H1 (cell line): ENCODE measurements around the gene SNED1. TPM values are rescaled to one million over a fixed set of nuclear protein-coding genes. Genes with fewer than 3 reads are reported as not detected.

Source experiments
- CTCF ChIA-PET: fragments of 300-600 bp; sonication (Branson Sonifier 250); formaldehyde crosslinking; loops from one replicate; lab custom pipeline; 2021; ENCODE audit not compliant: partially characterized antibody; lab: Charles Lee
- POLR2A ChIA-PET: fragments of 300-600 bp; sonication (Branson Sonifier 250); formaldehyde crosslinking; loops from one replicate; lab custom pipeline; 2021; ENCODE audit warnings: inconsistent platforms; ENCODE audit not compliant: partially characterized antibody; lab: Charles Lee
- DNase-seq, 2 experiments: peaks; one replicate each; pipeline versions ENCODE4 v3.0.0 to v3.0.0-alpha.2; 2010 to 2022; ENCODE audit warnings: low spot score in 2 of 2, low read depth in 1 of 2, mixed read lengths in 1 of 2
- FAIRE-seq: peaks from 2 replicates; lab custom pipeline; 2011; peaks lifted over from hg19 to GRCh38; lab: Jason Lieb, UNC
- H2AFZ ChIP-seq: 2 replicates; pipeline ENCODE4 v1.8.1; 2012; ENCODE audit warnings: low read length, inconsistent platforms
- H2AK5ac ChIP-seq: 2 replicates; pipeline ENCODE4 v1.6.1; 2013; ENCODE audit warnings: low read depth, low read length
- H2BK120ac ChIP-seq: replicated peaks from 2 replicates; pipeline ENCODE3; 2013; ENCODE audit warnings: low read depth, low read length, inconsistent platforms
- H2BK12ac ChIP-seq: 2 replicates; pipeline ENCODE4 v1.6.1; 2013; ENCODE audit warnings: low read depth, low read length
- H2BK15ac ChIP-seq: 2 replicates; pipeline ENCODE4 v1.6.1; 2013; ENCODE audit warnings: low read length
- H2BK20ac ChIP-seq: 2 replicates; pipeline ENCODE4 v1.6.1; 2013; ENCODE audit warnings: low read length
- H2BK5ac ChIP-seq: 2 replicates; pipeline ENCODE4 v1.6.1; 2013; ENCODE audit warnings: low read depth, low read length
- H3K14ac ChIP-seq: 2 replicates; pipeline ENCODE4 v1.6.1; 2013; ENCODE audit warnings: inconsistent platforms; ENCODE audit not compliant: insufficient read length
- H3K18ac ChIP-seq: 2 replicates; pipeline ENCODE4 v1.6.1; 2013; ENCODE audit warnings: low read length; ENCODE audit errors: extremely low read depth
- H3K23ac ChIP-seq: 2 replicates; pipeline ENCODE4 v1.6.1; 2013; ENCODE audit warnings: inconsistent platforms; ENCODE audit not compliant: insufficient read length
- H3K23me2 ChIP-seq: 2 replicates; pipeline ENCODE4 v1.6.1; 2013; ENCODE audit warnings: low read depth, low read length
- H3K27ac ChIP-seq: 2 replicates; pipeline ENCODE4 v1.6.1; 2011; ENCODE audit warnings: low read depth, low read length, inconsistent platforms
- H3K27me3 ChIP-seq, 4 experiments: replicated peaks in 1 of 4; 1 replicate in 1 of 4; 2 replicates in 3 of 4; pipeline versions ENCODE4 v1.6.1 to v1.8.1; 2011 to 2013; ENCODE audit warnings: low read length in 3 of 4, mild to moderate bottlenecking in 3 of 4, inconsistent platforms in 2 of 4, mixed read lengths in 2 of 4, moderate library complexity in 1 of 4; ENCODE audit not compliant: control insufficient read depth in 3 of 4, insufficient read depth in 3 of 4; ENCODE audit errors: extremely low read depth in 1 of 4
- H3K36me3 ChIP-seq, 4 experiments: 2 replicates each; pipeline versions ENCODE4 v1.6.1 to v1.8.1; 2011 to 2013; ENCODE audit warnings: mild to moderate bottlenecking in 4 of 4, low read length in 3 of 4, moderate library complexity in 2 of 4, control low read depth in 1 of 4, inconsistent platforms in 1 of 4; ENCODE audit not compliant: insufficient read depth in 4 of 4, control insufficient read depth in 2 of 4
- H3K4ac ChIP-seq: replicated peaks from 2 replicates; pipeline ENCODE3; 2013; ENCODE audit warnings: low read length, low read depth, mixed read lengths, inconsistent platforms; ENCODE audit not compliant: insufficient read length
- H3K4me1 ChIP-seq, 4 experiments: replicated peaks in 1 of 4; 1 replicate in 1 of 4; 2 replicates in 3 of 4; pipeline versions ENCODE4 v1.6.1 to v1.8.1; 2011 to 2013; ENCODE audit warnings: low read length in 3 of 4, inconsistent platforms in 2 of 4, mixed read lengths in 1 of 4; ENCODE audit not compliant: insufficient read depth in 4 of 4, control insufficient read depth in 3 of 4
- H3K4me2 ChIP-seq, 2 experiments: 2 replicates each; pipeline versions ENCODE4 v1.6.1 to v1.8.1; 2011 to 2013; ENCODE audit warnings: low read depth in 2 of 2, low read length in 2 of 2, control low read depth in 1 of 2, inconsistent platforms in 1 of 2, mild to moderate bottlenecking in 1 of 2; ENCODE audit not compliant: insufficient read depth in 1 of 2
- H3K4me3 ChIP-seq, 4 experiments: fragments of 200-600, 300-600 bp in 1 of 4; sonication (generic), shearing (Covaris generic), sonication (Bioruptor Twin) in 1 of 4; 2 replicates each; pipeline versions ENCODE4 v1.5.1 to v1.8.1; 2011 to 2016; ENCODE audit warnings: low read length in 4 of 4, low read depth in 3 of 4, control low read depth in 2 of 4, inconsistent platforms in 2 of 4, mild to moderate bottlenecking in 2 of 4, mixed read lengths in 1 of 4, moderate library complexity in 1 of 4; ENCODE audit not compliant: insufficient read depth in 2 of 4; ENCODE audit errors: extremely low read depth in 1 of 4
- H3K56ac ChIP-seq: replicated peaks from 2 replicates; pipeline ENCODE3; 2013; ENCODE audit warnings: low read depth, mild to moderate bottlenecking, mixed read lengths, low read length, inconsistent platforms; ENCODE audit not compliant: insufficient read length
- H3K79me1 ChIP-seq: 2 replicates; pipeline ENCODE4 v1.6.1; 2013; ENCODE audit warnings: low read depth, low read length, control low read depth
- H3K79me2 ChIP-seq, 2 experiments: 2 replicates each; pipeline versions ENCODE4 v1.6.1 to v1.8.1; 2012 to 2013; ENCODE audit warnings: low read length in 2 of 2, mild to moderate bottlenecking in 2 of 2, inconsistent platforms in 1 of 2; ENCODE audit not compliant: insufficient read depth in 2 of 2, control insufficient read depth in 1 of 2
- H3K9ac ChIP-seq, 4 experiments: replicated peaks in 1 of 4; 1 replicate in 1 of 4; 2 replicates in 3 of 4; pipeline versions ENCODE4 v1.6.1 to v1.8.1; 2011 to 2013; ENCODE audit warnings: low read depth in 3 of 4, low read length in 3 of 4, control low read depth in 2 of 4, mild to moderate bottlenecking in 2 of 4, moderate library complexity in 2 of 4, inconsistent platforms in 1 of 4; ENCODE audit errors: extremely low read depth in 1 of 4
- H3K9me3 ChIP-seq, 2 experiments: 2 replicates each; pipeline versions ENCODE4 v1.6.1 to v1.8.1; 2012 to 2013; ENCODE audit warnings: mild to moderate bottlenecking in 2 of 2, moderate library complexity in 2 of 2, control low read depth in 1 of 2, inconsistent platforms in 1 of 2, low read depth in 1 of 2, low read length in 1 of 2, mixed read lengths in 1 of 2; ENCODE audit not compliant: insufficient read depth in 2 of 2
- H4K20me1 ChIP-seq, 2 experiments: replicated peaks in 1 of 2; 2 replicates each; pipeline versions ENCODE3 to v1.8.1; 2011 to 2013; ENCODE audit warnings: inconsistent platforms in 2 of 2, low read length in 2 of 2, mild to moderate bottlenecking in 1 of 2; ENCODE audit not compliant: insufficient read depth in 2 of 2, control insufficient read depth in 1 of 2
- H4K5ac ChIP-seq: 2 replicates; pipeline ENCODE4 v1.6.1; 2013; ENCODE audit warnings: low read length, low read depth, mixed read lengths, inconsistent platforms; ENCODE audit not compliant: insufficient read length
- H4K8ac ChIP-seq: 2 replicates; pipeline ENCODE4 v1.8.0; 2013; ENCODE audit warnings: mild to moderate bottlenecking, moderate library complexity, low read length, inconsistent platforms; ENCODE audit not compliant: insufficient read depth; ENCODE audit errors: extremely low read depth
- H4K91ac ChIP-seq: replicated peaks from 2 replicates; pipeline ENCODE3; 2013; ENCODE audit warnings: low read length, mixed read lengths, inconsistent platforms; ENCODE audit not compliant: insufficient read length
- BCL11A ChIP-seq, 2 experiments: IDR thresholded peaks; one replicate each; pipeline ENCODE4 v1.6.1; 2011; ENCODE audit warnings: low read depth in 2 of 2, low read length in 2 of 2, mild to moderate bottlenecking in 2 of 2
- CEBPB ChIP-seq: IDR thresholded peaks from 2 replicates; pipeline ENCODE4 v1.6.1; 2012; ENCODE audit warnings: low read depth, low read length
- EP300 ChIP-seq, 2 experiments: IDR thresholded peaks; 1 replicate in 1 of 2; 2 replicates in 1 of 2; pipeline ENCODE4 v1.6.1; 2011 to 2012; ENCODE audit warnings: low read depth in 2 of 2, low read length in 2 of 2, mild to moderate bottlenecking in 2 of 2, borderline replicate concordance in 1 of 2, inconsistent platforms in 1 of 2, moderate library complexity in 1 of 2
- FOSL1 ChIP-seq: IDR thresholded peaks from 2 replicates; pipeline ENCODE4 v1.6.1; 2011; ENCODE audit warnings: mild to moderate bottlenecking, low read depth, low read length, moderate library complexity; ENCODE audit not compliant: insufficient read depth
- GABPA ChIP-seq: IDR thresholded peaks from 2 replicates; pipeline ENCODE4 v1.6.1; 2011; ENCODE audit warnings: mild to moderate bottlenecking, low read length, moderate library complexity, borderline replicate concordance; ENCODE audit not compliant: insufficient read depth
- HDAC2 ChIP-seq, 2 experiments: fragments of 300-600 bp in 1 of 2; sonication (generic) in 1 of 2; IDR thresholded peaks; 2 replicates each; pipeline ENCODE4 v1.6.1; 2011 to 2012; ENCODE audit warnings: low read depth in 2 of 2, low read length in 2 of 2, mild to moderate bottlenecking in 2 of 2, moderate library complexity in 2 of 2, borderline replicate concordance in 1 of 2, inconsistent platforms in 1 of 2
- JUN ChIP-seq: IDR thresholded peaks from 2 replicates; pipeline ENCODE4 v1.6.1; 2011; ENCODE audit warnings: low read depth, mild to moderate bottlenecking, improper control_type of control experiment, low read length
- MAFK ChIP-seq: IDR thresholded peaks from 2 replicates; pipeline ENCODE4 v1.6.1; 2012; ENCODE audit warnings: low read depth, mild to moderate bottlenecking, improper control_type of control experiment, low read length
- NRF1 ChIP-seq: IDR thresholded peaks from 2 replicates; pipeline ENCODE4 v1.6.1; 2011; ENCODE audit warnings: mild to moderate bottlenecking, low read depth, low read length, improper control_type of control experiment
- POLR2A ChIP-seq, 2 experiments: IDR thresholded peaks; 1 replicate in 1 of 2; 2 replicates in 1 of 2; pipeline ENCODE4 v1.6.1; 2011; ENCODE audit warnings: low read depth in 2 of 2, low read length in 2 of 2, mild to moderate bottlenecking in 2 of 2; ENCODE audit errors: control extremely low read depth in 1 of 2
- RAD21 ChIP-seq, 2 experiments: IDR thresholded peaks in 1 of 2; conservative IDR thresholded peaks in 1 of 2; 2 replicates each; pipeline ENCODE4 v1.6.1; 2011; ENCODE audit warnings: low read depth in 2 of 2, low read length in 2 of 2, improper control_type of control experiment in 1 of 2, inconsistent platforms in 1 of 2, mild to moderate bottlenecking in 1 of 2, moderate library complexity in 1 of 2
- RBBP5 ChIP-seq: IDR thresholded peaks from 2 replicates; pipeline ENCODE4 v1.7.1; 2012; ENCODE audit warnings: low read depth, mild to moderate bottlenecking, inconsistent platforms, low read length, moderate library complexity, borderline replicate concordance
- RXRA ChIP-seq: IDR thresholded peaks from 2 replicates; pipeline ENCODE4 v1.6.1; 2011; ENCODE audit warnings: low read depth, mild to moderate bottlenecking, low read length, moderate library complexity; ENCODE audit not compliant: insufficient read depth
- SIX5 ChIP-seq: IDR thresholded peaks from 2 replicates; pipeline ENCODE4 v1.6.1; 2011; ENCODE audit warnings: mild to moderate bottlenecking, low read depth, low read length
- YY1 ChIP-seq: IDR thresholded peaks from 2 replicates; pipeline ENCODE4 v1.6.1; 2011; ENCODE audit warnings: low read depth, mild to moderate bottlenecking, low read length
- WGBS, 2 experiments: shearing (Covaris generic) in 1 of 2; methylation state at CpG; one replicate each; pipeline versions ENCODE4 v1.1.6 to v1.1.7; 2013 to 2015; ENCODE audit warnings: low lambda C conversion rate in 2 of 2, mixed read lengths in 2 of 2, inconsistent platforms in 1 of 2, low coverage in 1 of 2, missing lambda C conversion rate in 1 of 2; ENCODE audit not compliant: insufficient replicate concordance in 2 of 2, insufficient coverage in 1 of 2, insufficient read length in 1 of 2; ENCODE audit errors: extremely low coverage in 1 of 2, missing lambda C conversion rate in 1 of 2; 5-methylcytosine and 5-hydroxymethylcytosine counted together
- polyA plus RNA-seq, 7 experiments: library from polyadenylated mRNA; depleted of rRNA in 3 of 7; stranded (reverse) in 5 of 7; unstranded in 2 of 7; fragments of >200 nt in 5 of 7; fragments of 200-250 nt in 2 of 7; gene quantifications; 1 replicate in 5 of 7; 2 replicates in 1 of 7; 4 replicates in 1 of 7; pipeline versions ENCODE4 v1.2.1 to v1.2.3, GENCODE V29; 2011 to 2013; ENCODE audit warnings: missing spikeins in 2 of 7, mixed read lengths in 2 of 7
- total RNA-seq: library from RNA; stranded (reverse); fragmentation: NEBNext Ultra II Directional; extraction: Animal tissue kit (Norgen Biotek cat#: 25700); gene quantifications from 2 replicates; pipeline ENCODE4 v1.2.1, GENCODE V29; 2021

The SNED1 gene
- total and polyA plus RNA-seq, 2 of the 8 experiments (the other 6 are each of a cell fraction or from before 2014, with no cell fraction given), result 1.9 TPM

- Histone ChIP-seq H3K14ac (no peak overlapping the region), H3K4me1 (no peaks in the 10 kb centered on the region), H3K4me2 (no peak overlapping the region), H3K27ac (no peak overlapping the region), H2BK15ac (no peak overlapping the region), H2BK20ac (no peak overlapping the region), H2BK5ac (no peak overlapping the region), H3K18ac (no peak overlapping the region), H3K36me3 (no peaks in the 10 kb centered on the region), H3K9me3 (peaks cover 12 to 20% of the 10 kb centered on the region in 2 experiments), H2AK5ac (no peak overlapping the region), H4K5ac (no peak overlapping the region), H4K20me1 (no peaks in the 10 kb centered on the region), H3K79me2 (no peaks in the 10 kb centered on the region), H3K27me3 (no peaks in the 10 kb centered on the region), H3K23ac (no peak overlapping the region), H3K4me3 (no peak overlapping the region), H2BK120ac (no peak overlapping the region), H4K8ac (no peak overlapping the region), H2BK12ac (no peak overlapping the region), H3K79me1 (no peaks in the 10 kb centered on the region), H2AFZ (no peak overlapping the region), H3K4ac (no peak overlapping the region), H3K56ac (no peak overlapping the region), H3K23me2 (no peaks in the 10 kb centered on the region), H4K91ac (no peak overlapping the region), H3K9ac (no peak overlapping the region)
- CTCF ChIA-PET, result no interaction called here
- 62% methylated on average over 1 of the region's 1 CpG; no CpG with 5 or more reads in 1 of the 2 experiments for WGBS, 2 experiments
- no peak for FAIRE-seq
- no peak for DNase-seq
- POLR2A ChIA-PET, result no interaction called here
- TF ChIP-seq HDAC2 (IDR thresholded peaks at IDR 0.05; ENCODE audit: borderline replicate concordance in 1 of 2, low read depth in 2 of 2, low read length in 2 of 2) (no peak), MAFK (no peak), EP300 (IDR thresholded peaks at IDR 0.05; ENCODE audit: borderline replicate concordance in 1 of 2, low read depth in 2 of 2, low read length in 2 of 2) (no peak), CEBPB (no peak), SIX5 (no peak), POLR2A (IDR thresholded peaks at IDR 0.05; ENCODE audit: control extremely low read depth in 1 of 2, low read depth in 2 of 2, low read length in 2 of 2) (no peak), RXRA (no peak), RBBP5 (no peak), YY1 (no peak), FOSL1 (no peak), GABPA (no peak), RAD21 (IDR thresholded peaks at IDR 0.05 in 1 of 2, conservative IDR thresholded peaks at IDR 0.05 in 1 of 2; ENCODE audit: low read depth in 2 of 2, low read length in 2 of 2) (no peak), NRF1 (no peak), JUN (no peak), BCL11A (IDR thresholded peaks at IDR 0.05; ENCODE audit: low read depth in 2 of 2, low read length in 2 of 2) (no peak)
These were observed 27.2 kb downstream of the SNED1 start for GRCh38 chr2:241025639-241026038.
